ENCODE results near the gene DYNC1H1. TPM values are rescaled to one million over a fixed set of nuclear protein-coding genes. Genes with fewer than 3 reads are reported as not detected.

DYNC1H1 gene
- total and polyA plus RNA-seq, 7 donors, result 117 to 634 (median 332) TPM

- WGBS, 3 donors, result 90 to 94% (median 91%) methylated on average over 9 of the region's 9 CpGs
- Histone ChIP-seq H3K4me1 (no peaks in the 10 kb centered on the region), H3K27ac (no peak overlapping the region), H3K9me3 (no peaks in the 10 kb centered on the region), H3K27me3 (ENCODE audit: insufficient read depth in 3 of 3, low read length in 2 of 3) (no peaks in the 10 kb centered on the region), H3K36me3 (ENCODE audit: insufficient read depth in 1 of 2, low read depth in 1 of 2) (peaks cover 26 to 100% of the 10 kb centered on the region in 2 donors), H3K4me3 (no peak overlapping the region)
- no peak for ATAC-seq
- intact Hi-C loops (cut with DNase I), result no loop called here
- no peak for TF ChIP-seq CTCF (IDR thresholded peaks at IDR 0.05)
- no peak for DNase-seq
These were observed 54.7 kb downstream of the DYNC1H1 start for GRCh38 chr14:102019006-102019540.

- intact Hi-C loops (cut with DNase I), result no loop called here
- DNase-seq (no peak), ATAC-seq (peak in 3 of 4 donors; percentile 34 to 59 (median 47))
- Histone ChIP-seq H3K4me3 (no peak overlapping the region), H3K27me3 (ENCODE audit: insufficient read depth in 3 of 3, low read length in 2 of 3) (no peaks in the 10 kb centered on the region), H3K4me1 (no peaks in the 10 kb centered on the region), H3K36me3 (ENCODE audit: insufficient read depth in 1 of 2, low read depth in 1 of 2) (peaks cover 28 to 100% of the 10 kb centered on the region in 2 donors), H3K27ac (no peak overlapping the region), H3K9me3 (no peaks in the 10 kb centered on the region)
- no peak for TF ChIP-seq CTCF (IDR thresholded peaks at IDR 0.05)
- WGBS, 3 donors, result 87 to 92% (median 91%) methylated on average over 13 of the region's 13 CpGs
These were observed 55.9 kb downstream of the DYNC1H1 start for GRCh38 chr14:102020058-102020971.

GRCh38 chr14:102026934-102027333 is 62.6 kb downstream of the DYNC1H1 start:
- Histone ChIP-seq H3K27ac (no peak overlapping the region), H3K4me1 (no peaks in the 10 kb centered on the region), H3K4me3 (no peak overlapping the region), H3K9me3 (no peaks in the 10 kb centered on the region), H3K27me3 (ENCODE audit: insufficient read depth in 3 of 3, low read length in 2 of 3) (no peaks in the 10 kb centered on the region), H3K36me3 (ENCODE audit: insufficient read depth in 1 of 2, low read depth in 1 of 2) (peaks cover 33 to 100% of the 10 kb centered on the region in 2 donors)
- ATAC-seq (no peak), DNase-seq (no peak)
- intact Hi-C loops (cut with DNase I), result loop anchor here in 1 of 2 donors (5.0 kb wide), 1 partner anchor 35 kb away; no protein-coding TSS in a partner anchor
- WGBS, 3 donors, result 90 to 91% (median 91%) methylated on average over 9 of the region's 9 CpGs
- TF ChIP-seq CTCF (IDR thresholded peaks at IDR 0.05), result no peak

GRCh38 chr14:102027951-102028350 is 63.6 kb downstream of the DYNC1H1 start:
- ATAC-seq (no peak), DNase-seq (no peak)
- intact Hi-C loops (cut with DNase I), result loop anchor here in 1 of 2 donors (5.0 kb wide), 1 partner anchor 36 kb away; no protein-coding TSS in a partner anchor
- H3K9me3 ChIP-seq, result no peaks in the 10 kb centered on the region
- no peaks in the 10 kb centered on the region for H3K4me1 ChIP-seq
- H3K27ac ChIP-seq, result no peak overlapping the region
- H3K36me3 ChIP-seq (ENCODE audit: insufficient read depth in 1 of 2, low read depth in 1 of 2), result peaks cover 33 to 100% of the 10 kb centered on the region in 2 donors
- TF ChIP-seq CTCF (IDR thresholded peaks at IDR 0.05), result no peak
- 90 to 95% (median 92%) methylated on average over 6 of the region's 6 CpGs for WGBS, 3 donors
- no peak overlapping the region for H3K4me3 ChIP-seq
- no peaks in the 10 kb centered on the region for H3K27me3 ChIP-seq (ENCODE audit: insufficient read depth in 3 of 3, low read length in 2 of 3)

All from psoas muscle (tissue), 8 donors.